IMR-90 (cell line): ENCODE data around the gene PRKAG2. TPM values are rescaled to one million over a fixed set of nuclear protein-coding genes. Genes with fewer than 3 reads are reported as not detected.

ENCODE experiments used
- ATAC-seq: fragments of 200-7000 bp; cut with Tn5 transposase; 2 replicates; pipeline ENCODE4 v1.9.1; 2020; ENCODE audit warnings: low read depth, mild to moderate bottlenecking, moderate library complexity
- BruUV-seq: library from RNA; stranded (reverse); fragments of 400-500 nt; replicated peaks from 2 replicates; lab custom pipeline; 2021; lab: Mats Ljungman, UMichigan
- CTCF ChIA-PET: fragments of 300-600 bp; formaldehyde crosslinking; extraction: SDS; loops from one replicate; lab custom pipeline; 2021; ENCODE audit warnings: antibody characterized with exemption; lab: Yijun Ruan, JAX
- POLR2A ChIA-PET: fragments of 300-600 bp; sonication (Branson Sonifier 250); formaldehyde crosslinking; loops from one replicate; lab custom pipeline; 2022; ENCODE audit warnings: antibody characterized with exemption; ENCODE audit not compliant: unreplicated experiment; lab: Charles Lee
- DNase-seq: peaks from one replicate; pipeline ENCODE4 v3.0.0; 2013
- H2AFZ ChIP-seq: replicated peaks from 2 replicates; pipeline ENCODE3; 2013; ENCODE audit warnings: low read length, mild to moderate bottlenecking; ENCODE audit not compliant: poor library complexity
- H2AK5ac ChIP-seq: 2 replicates; pipeline ENCODE4 v1.6.1; 2013; ENCODE audit warnings: low read depth, low read length, inconsistent platforms
- H2AK9ac ChIP-seq: replicated peaks from 2 replicates; pipeline ENCODE3; 2013; ENCODE audit warnings: mild to moderate bottlenecking, low read depth, low read length, moderate library complexity; ENCODE audit not compliant: poor library complexity
- H2BK120ac ChIP-seq: 2 replicates; pipeline ENCODE4 v1.6.1; 2013; ENCODE audit warnings: low read depth, low read length, inconsistent platforms
- H2BK15ac ChIP-seq: 3 replicates; pipeline ENCODE4 v1.6.1; 2013; ENCODE audit warnings: low read depth, low read length, inconsistent platforms
- H2BK20ac ChIP-seq: 2 replicates; pipeline ENCODE4 v1.6.1; 2013; ENCODE audit warnings: low read depth, mild to moderate bottlenecking, inconsistent platforms, low read length, moderate library complexity
- H2BK5ac ChIP-seq: 2 replicates; pipeline ENCODE4 v1.6.1; 2013; ENCODE audit warnings: mild to moderate bottlenecking, low read depth, low read length, inconsistent platforms; ENCODE audit not compliant: poor library complexity, severe bottlenecking
- H3K14ac ChIP-seq: replicated peaks from 2 replicates; pipeline ENCODE4 v1.6.1; 2013; ENCODE audit warnings: low read depth, low read length, inconsistent platforms
- H3K18ac ChIP-seq: 2 replicates; pipeline ENCODE4 v1.6.1; 2013; ENCODE audit warnings: low read depth, low read length, control low read depth
- H3K23ac ChIP-seq: 2 replicates; pipeline ENCODE4 v1.6.1; 2013; ENCODE audit warnings: low read depth, low read length, inconsistent platforms
- H3K27ac ChIP-seq: 2 replicates; pipeline ENCODE4 v1.5.1; 2013; ENCODE audit warnings: mild to moderate bottlenecking, control low read depth, low read length; ENCODE audit not compliant: insufficient read depth
- H3K27me3 ChIP-seq: 2 replicates; pipeline ENCODE4 v1.6.1; 2013; ENCODE audit warnings: low read length; ENCODE audit not compliant: control insufficient read depth, insufficient read depth
- H3K36me3 ChIP-seq: 2 replicates; pipeline ENCODE4 v1.6.1; 2013; ENCODE audit warnings: low read length, mixed read lengths; ENCODE audit not compliant: control insufficient read depth, insufficient read depth
- H3K4ac ChIP-seq: 2 replicates; pipeline ENCODE4 v1.6.1; 2013; ENCODE audit warnings: low read depth, low read length, inconsistent platforms
- H3K4me1 ChIP-seq: 2 replicates; pipeline ENCODE4 v1.6.1; 2013; ENCODE audit warnings: low read length, mixed read lengths; ENCODE audit not compliant: control insufficient read depth, insufficient read depth
- H3K4me2 ChIP-seq: 2 replicates; pipeline ENCODE4 v1.6.1; 2013; ENCODE audit warnings: low read depth, mild to moderate bottlenecking, control low read depth, low read length, moderate library complexity
- H3K4me3 ChIP-seq: 2 replicates; pipeline ENCODE4 v1.5.1; 2013; ENCODE audit warnings: low read depth, mild to moderate bottlenecking, control low read depth, low read length, moderate library complexity; ENCODE audit not compliant: insufficient read depth
- H3K56ac ChIP-seq: 2 replicates; pipeline ENCODE4 v1.6.1; 2013; ENCODE audit warnings: low read length, inconsistent platforms; ENCODE audit not compliant: insufficient read depth; ENCODE audit errors: extremely low read depth
- H3K79me1 ChIP-seq, 2 experiments: 2 replicates each; pipeline ENCODE4 v1.6.1; 2013; ENCODE audit warnings: low read length in 2 of 2, inconsistent platforms in 1 of 2, low read depth in 1 of 2
- H3K9ac ChIP-seq: 2 replicates; pipeline ENCODE4 v1.6.1; 2013; ENCODE audit warnings: low read depth, low read length, control low read depth
- H3K9me1 ChIP-seq: 2 replicates; pipeline ENCODE4 v1.6.1; 2013; ENCODE audit warnings: low read length, inconsistent platforms; ENCODE audit not compliant: insufficient read depth
- H3K9me3 ChIP-seq: 2 replicates; pipeline ENCODE4 v1.6.1; 2013; ENCODE audit warnings: low read length; ENCODE audit not compliant: control insufficient read depth, insufficient read depth
- H4K20me1 ChIP-seq: 2 replicates; pipeline ENCODE4 v1.6.1; 2013; ENCODE audit warnings: low read length, inconsistent platforms; ENCODE audit not compliant: insufficient read depth
- H4K5ac ChIP-seq: 2 replicates; pipeline ENCODE4 v1.6.1; 2013; ENCODE audit warnings: mild to moderate bottlenecking, low read depth, low read length, control low read depth
- H4K8ac ChIP-seq, 2 experiments: 2 replicates each; pipeline ENCODE4 v1.6.1; 2013; ENCODE audit warnings: low read depth in 2 of 2, low read length in 2 of 2, control low read depth in 1 of 2, inconsistent platforms in 1 of 2
- H4K91ac ChIP-seq: 2 replicates; pipeline ENCODE4 v1.6.1; 2013; ENCODE audit warnings: low read depth, low read length, inconsistent platforms; ENCODE audit not compliant: insufficient read depth
- BHLHE40 ChIP-seq: fragments of 150-350 bp; IDR thresholded peaks from 2 replicates; pipeline ENCODE4 v1.6.1; 2016; ENCODE audit warnings: mild to moderate bottlenecking, low read depth, low read length
- CEBPB ChIP-seq: IDR thresholded peaks from 2 replicates; pipeline ENCODE4 v1.6.1; 2012; ENCODE audit warnings: low read depth, low read length, improper control_type of control experiment
- MAZ ChIP-seq: IDR thresholded peaks from 2 replicates; pipeline ENCODE4 v1.6.1; 2012; ENCODE audit warnings: low read depth, mild to moderate bottlenecking, low read length, improper control_type of control experiment, moderate library complexity, borderline replicate concordance
- RCOR1 ChIP-seq: IDR thresholded peaks from 2 replicates; pipeline ENCODE4 v1.6.1; 2012; ENCODE audit warnings: mild to moderate bottlenecking, low read length, improper control_type of control experiment; ENCODE audit not compliant: insufficient replicate concordance
- SMC3 ChIP-seq: fragments of 150-350 bp; IDR thresholded peaks from 2 replicates; pipeline ENCODE4 v1.6.1; 2016; ENCODE audit warnings: low read depth, mild to moderate bottlenecking, antibody characterized with exemption, low read length, moderate library complexity
- WGBS, 2 experiments: methylation state at CpG; one replicate each; pipeline versions ENCODE4 v1.1.5 to v1.1.7; 2013; ENCODE audit warnings: missing lambda C conversion rate in 2 of 2; ENCODE audit not compliant: insufficient read length in 1 of 2; ENCODE audit errors: extremely low coverage in 2 of 2; 5-methylcytosine and 5-hydroxymethylcytosine counted together
- dilution Hi-C: fragments of 300-500 bp; cut with HindIII; formaldehyde crosslinking; loops from one replicate; pipeline ENCODE4 v1.14.3; 2018; ENCODE audit warnings: low sequenced_read_pairs; ENCODE audit not compliant: unreplicated experiment
- in situ Hi-C: fragments of 300-500 bp; cut with MboI; formaldehyde crosslinking; loops from 3 replicates; pipeline ENCODE4 v1.14.3; 2019; ENCODE audit warnings: low sequenced_read_pairs, inconsistent platforms, mixed read lengths
- intact Hi-C: fragments of 100-400 bp; cut with micrococcal nuclease; formaldehyde crosslinking; loops from 2 replicates; pipeline ENCODE4 v1.10.0; 2022
- polyA plus RNA-seq, 3 experiments: library from polyadenylated mRNA; depleted of rRNA; stranded (reverse); fragments of >200 nt; gene quantifications; 2 replicates each; pipeline ENCODE4 v1.2.3, GENCODE V29; 2012; ENCODE audit warnings: low replicate concordance in 1 of 3
- total RNA-seq: library from RNA; depleted of rRNA; stranded (reverse); fragments of >200 nt; gene quantifications from 2 replicates; pipeline ENCODE4 v1.2.3, GENCODE V29; 2012

Gene PRKAG2
- total and polyA plus RNA-seq, 2 of the 4 experiments (the other 2 are of a cell fraction), result 15.4 to 21.6 TPM

DNA sequence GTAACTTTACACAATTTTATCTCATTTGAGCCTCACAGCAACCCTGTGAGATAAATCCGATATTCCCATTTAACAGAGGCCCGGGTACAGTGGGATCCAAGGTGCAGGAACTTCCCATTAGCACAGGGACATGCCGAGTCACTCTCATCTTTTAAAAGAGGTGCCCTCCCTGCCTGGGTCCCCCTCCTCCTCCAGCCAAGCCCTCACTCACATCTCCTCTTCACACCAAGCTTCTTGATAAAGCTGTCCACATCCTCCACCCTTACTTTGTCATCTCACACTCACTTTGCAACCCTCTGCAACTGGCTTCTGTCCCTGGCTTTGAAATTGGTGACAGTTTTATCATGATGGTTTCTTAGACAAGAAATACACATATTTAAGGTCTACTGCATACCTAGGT is 212.6 kb downstream of the PRKAG2 start:
- H3K27ac ChIP-seq, result no peak overlapping the region
- no peak overlapping the region for H2AK9ac ChIP-seq
- H2BK15ac ChIP-seq, result peak overlapping the region; percentile 73; the same call in 2 of the 3 replicates
- H4K5ac ChIP-seq, result no peak overlapping the region
- in situ Hi-C loops (no loop called here), intact Hi-C loops (loop anchor here (2.0 kb wide), 1 partner anchor 23 kb away; no protein-coding TSS in a partner anchor), dilution Hi-C loops (no loop called here)
- H4K20me1 ChIP-seq, result no peaks in the 10 kb centered on the region
- POLR2A ChIA-PET, result no interaction called here
- H2AFZ ChIP-seq, result no peak overlapping the region
- H4K8ac ChIP-seq, result 0 out of 4 replicates have a peak overlapping the region, but pooled peaks of 1 of the 2 experiments have one; percentile 69
- H3K4ac ChIP-seq, result peak overlapping the region; percentile 55
- peaks cover 13% of the 10 kb centered on the region for H3K9me3 ChIP-seq
- H3K36me3 ChIP-seq, result no peaks in the 10 kb centered on the region
- peak overlapping the region; percentile 80; the same call in 1 of the 2 replicates for H2BK20ac ChIP-seq
- no peak overlapping the region; the same call in 1 of the 2 replicates for H3K23ac ChIP-seq
- DNase-seq (no peak), ATAC-seq (no peak)
- H3K56ac ChIP-seq, result no peak overlapping the region
- H4K91ac ChIP-seq, result peak overlapping the region; percentile 50
- H3K4me3 ChIP-seq, result no peak overlapping the region
- H3K4me1 ChIP-seq, result peaks cover 18% of the 10 kb centered on the region
- peaks cover 15% of the 10 kb centered on the region for H3K9me1 ChIP-seq
- CTCF ChIA-PET, result no interaction called here
- peaks cover 0 to 7% of the 10 kb centered on the region in 2 experiments; a peak in 2 of 4 replicates for H3K79me1 ChIP-seq
- 87% methylated on average over 3 of the region's 3 CpGs; no CpG with 5 or more reads in 1 of the 2 experiments for WGBS, 2 experiments
- H3K4me2 ChIP-seq, result no peak overlapping the region
- peak overlapping the region; percentile 89 for H2AK5ac ChIP-seq
- peak overlapping the region; percentile 83 for H2BK120ac ChIP-seq
- no TSS peak for BruUV-seq
- TF ChIP-seq CEBPB (no peak), BHLHE40 (no peak), SMC3 (no peak), MAZ (no peak), RCOR1 (no peak)
- H2BK5ac ChIP-seq, result no peak overlapping the region
- H3K27me3 ChIP-seq, result no peaks in the 10 kb centered on the region
- H3K14ac ChIP-seq, result no peak overlapping the region
- H3K9ac ChIP-seq, result no peak overlapping the region
- H3K18ac ChIP-seq, result peak overlapping the region; percentile 2
